SW480 (cell line): Measurements from ENCODE around the gene URI1.

ENCODE experiments used
- DNase-seq: peaks from one replicate; pipeline ENCODE4 v3.0.0-alpha.2; 2016; ENCODE audit warnings: low spot score

The URI1 gene

GRCh38 chr19:29971648-29972047, 29.6 kb downstream of the URI1 start:
- no peak for DNase-seq

- DNase-seq, result no peak
Measured at GRCh38 chr19:29974701-29975100, 32.7 kb downstream of the URI1 start.

GRCh38 chr19:29976151-29976943, 34.3 kb downstream of the URI1 start:
- no peak for DNase-seq

- no peak for DNase-seq
Measured at GRCh38 chr19:29978080-29978479, 36.0 kb downstream of the URI1 start.

GRCh38 chr19:29983568-29983967, 41.5 kb downstream of the URI1 start:
- DNase-seq, result no peak

- DNase-seq, result no peak
Measured at GRCh38 chr19:29985196-29985595, 43.2 kb downstream of the URI1 start.

GRCh38 chr19:29988351-29988750, 46.3 kb downstream of the URI1 start:
- no peak for DNase-seq

GRCh38 chr19:29992233-29992867, 50.3 kb downstream of the URI1 start:
- no peak for DNase-seq

- DNase-seq, result no peak
Measured at GRCh38 chr19:29999490-29999889, 57.5 kb downstream of the URI1 start.

GRCh38 chr19:30000862-30001261, 58.8 kb downstream of the URI1 start:
- no peak for DNase-seq

GRCh38 chr19:30001301-30001700, 59.3 kb downstream of the URI1 start:
- no peak for DNase-seq

- no peak for DNase-seq
Measured at GRCh38 chr19:30001791-30002190, 59.8 kb downstream of the URI1 start.

GRCh38 chr19:30003866-30004265, 61.8 kb downstream of the URI1 start:
- no peak for DNase-seq

GRCh38 chr19:30004403-30004802, 62.4 kb downstream of the URI1 start:
- DNase-seq, result no peak

- no peak for DNase-seq
Measured at GRCh38 chr19:30006207-30006606, 64.2 kb downstream of the URI1 start.

GRCh38 chr19:30008169-30008568, 66.1 kb downstream of the URI1 start:
- DNase-seq, result no peak

- no peak for DNase-seq
Measured at GRCh38 chr19:30009013-30009412, 67.0 kb downstream of the URI1 start.

GRCh38 chr19:30011051-30011578, 69.1 kb downstream of the URI1 start:
- DNase-seq, result no peak

- DNase-seq, result no peak
Measured at GRCh38 chr19:30014770-30015169, 72.7 kb downstream of the URI1 start.

GRCh38 chr19:30017172-30017571, 75.1 kb downstream of the URI1 start:
- DNase-seq, result no peak

- no peak for DNase-seq
Measured at GRCh38 chr19:30020189-30020588, 78.2 kb downstream of the URI1 start.

GRCh38 chr19:30022659-30023058, 80.6 kb downstream of the URI1 start:
- DNase-seq, result no peak

GRCh38 chr19:30023330-30023729, 81.3 kb downstream of the URI1 start:
- no peak for DNase-seq

- no peak for DNase-seq
Measured at GRCh38 chr19:30024091-30024490, 82.1 kb downstream of the URI1 start.
